ENCODE data around the gene GALNT17.
"Not testable (repeated sequence)": the region's sequence is repeated elsewhere in the genome, so short reads cannot be mapped to it uniquely, and the experiment has no call there.

The GALNT17 gene

DNA sequence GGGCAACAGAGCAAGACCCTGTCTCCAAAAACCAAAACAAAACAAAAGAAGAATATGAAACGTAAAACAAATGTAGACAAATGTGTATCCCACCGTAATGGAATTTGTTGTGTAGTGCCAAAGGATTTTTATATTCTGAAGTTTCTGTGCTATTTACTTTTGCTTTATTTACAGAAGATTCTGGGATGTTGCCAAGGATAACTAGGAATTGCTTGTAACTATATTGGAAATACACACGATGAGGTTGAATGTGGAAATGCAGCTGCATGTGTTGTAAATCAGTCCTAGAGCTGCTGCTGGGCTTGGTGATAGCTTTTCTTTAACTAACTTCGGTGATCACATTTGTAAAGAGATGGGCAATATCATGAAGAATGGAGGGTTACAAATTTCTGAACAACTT is 39.5 kb downstream of the GALNT17 start:
- DNase-seq (ENCODE audit: low read depth), result no peak

GRCh38 chr7:71173955-71174354 is 42.0 kb downstream of the GALNT17 start:
- no peak for DNase-seq (ENCODE audit: low read depth)

GRCh38 chr7:71182438-71182935 is 50.5 kb downstream of the GALNT17 start:
- DNase-seq (ENCODE audit: low read depth), result no peak

GRCh38 chr7:71184136-71184535 is 52.2 kb downstream of the GALNT17 start:
- DNase-seq (ENCODE audit: low read depth), result no peak

GRCh38 chr7:71184609-71185008 is 52.7 kb downstream of the GALNT17 start:
- no peak for DNase-seq (ENCODE audit: low read depth)

DNA sequence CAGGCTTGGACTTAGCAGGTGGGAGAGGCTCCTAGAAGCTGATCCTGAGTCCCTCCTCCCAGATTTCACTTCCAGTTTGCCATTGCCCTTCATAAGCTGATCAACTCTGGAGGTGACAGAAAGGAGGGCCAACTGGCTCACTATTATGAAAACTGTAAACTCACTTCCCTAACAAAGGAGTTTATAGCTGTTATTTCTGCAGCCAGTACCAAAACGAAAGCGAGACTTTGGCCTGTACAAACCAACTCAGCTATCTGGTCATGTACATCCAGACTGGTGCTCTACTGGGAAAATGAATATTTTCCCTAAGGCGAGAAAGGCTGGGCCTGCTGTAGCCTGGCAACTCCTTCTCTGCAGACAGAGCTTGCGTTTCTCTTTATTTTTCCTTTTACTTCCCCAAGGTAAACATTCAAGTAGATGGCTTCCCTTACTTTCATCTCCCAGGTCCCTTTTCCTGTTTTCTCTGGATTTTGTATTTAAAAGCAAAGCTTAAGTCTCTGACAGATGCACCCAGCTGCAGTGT is 54.7 kb downstream of the GALNT17 start:
- DNase-seq (ENCODE audit: low read depth), result no peak

- DNase-seq (ENCODE audit: low read depth), result no peak
Observed at GRCh38 chr7:71191771-71192170, 59.8 kb downstream of the GALNT17 start.

DNA sequence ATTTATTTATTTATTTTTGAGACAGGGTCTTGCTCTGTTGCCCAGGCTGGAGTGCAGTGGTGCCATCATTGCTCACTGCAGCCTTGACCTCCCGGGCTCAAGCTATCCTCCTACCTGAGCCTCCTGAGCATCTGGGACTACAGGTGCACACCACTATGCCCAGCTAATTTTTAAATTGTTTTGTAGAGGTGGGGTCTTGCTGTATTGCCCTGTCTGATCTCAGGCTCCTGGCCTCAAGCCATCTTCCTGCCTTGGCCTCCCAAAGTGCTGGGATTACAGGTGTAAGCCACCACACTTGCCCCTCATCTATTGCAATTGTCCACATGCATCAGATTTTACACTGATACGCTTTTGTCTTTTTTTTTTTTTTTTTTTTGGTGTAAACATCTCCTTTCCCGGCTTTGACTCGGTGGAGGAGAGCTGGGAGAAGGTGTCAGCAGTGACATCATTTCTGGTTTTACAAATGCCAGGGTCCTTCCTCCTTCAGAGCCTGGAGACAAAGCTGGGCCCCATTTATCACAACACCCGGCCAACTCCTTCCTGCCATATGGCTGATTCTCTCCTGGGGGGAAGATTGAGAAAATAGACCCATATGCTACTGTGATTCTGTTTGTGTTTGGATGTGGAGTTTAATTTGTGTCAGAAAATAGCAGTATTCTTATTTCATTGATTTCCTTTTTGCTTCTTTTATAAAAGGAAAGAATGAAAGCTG is 61.3 kb downstream of the GALNT17 start:
- no peak for DNase-seq (ENCODE audit: low read depth)

DNA sequence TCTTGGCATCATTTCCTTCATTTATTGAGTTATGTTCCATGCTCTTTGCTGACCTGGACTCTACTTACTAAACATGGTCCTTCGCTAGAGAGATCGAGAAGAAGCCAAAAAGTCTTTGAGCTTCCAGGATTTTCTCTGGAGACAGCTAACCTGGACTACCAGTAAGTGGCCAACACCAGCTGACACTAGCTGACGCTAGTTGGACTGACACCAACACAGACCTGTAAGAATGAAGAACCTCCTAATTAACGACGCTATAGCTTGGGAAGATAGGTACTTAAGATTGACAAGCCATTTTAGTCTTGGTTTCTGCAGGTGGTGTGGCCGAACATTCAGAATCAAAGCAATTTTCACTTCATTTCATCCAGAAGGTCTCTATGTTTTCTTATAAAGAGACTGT is 66.4 kb downstream of the GALNT17 start:
- no peak for DNase-seq (ENCODE audit: low read depth)

GRCh38 chr7:71198887-71199286 is 66.9 kb downstream of the GALNT17 start:
- DNase-seq (ENCODE audit: low read depth), result no peak

DNA sequence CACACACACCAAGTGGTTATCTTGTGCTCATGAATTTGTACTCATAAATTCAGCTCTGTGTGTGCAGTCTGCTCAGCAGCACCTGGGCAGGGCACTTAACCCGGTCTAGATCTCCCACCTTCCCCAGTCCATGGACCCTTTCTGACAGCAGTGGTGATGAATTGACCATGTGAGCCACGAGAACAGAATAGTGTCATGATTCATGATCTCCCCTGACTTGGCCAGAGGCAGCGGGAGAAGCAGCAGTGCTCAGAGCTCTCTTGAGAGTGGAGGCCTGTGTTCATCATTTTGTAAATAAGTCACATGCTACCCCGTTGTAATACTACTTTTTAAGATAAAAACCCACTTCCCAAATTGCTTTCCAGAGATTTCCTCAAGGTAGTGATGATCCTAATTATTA is 74.2 kb downstream of the GALNT17 start:
- no peak for DNase-seq (ENCODE audit: low read depth)

DNA sequence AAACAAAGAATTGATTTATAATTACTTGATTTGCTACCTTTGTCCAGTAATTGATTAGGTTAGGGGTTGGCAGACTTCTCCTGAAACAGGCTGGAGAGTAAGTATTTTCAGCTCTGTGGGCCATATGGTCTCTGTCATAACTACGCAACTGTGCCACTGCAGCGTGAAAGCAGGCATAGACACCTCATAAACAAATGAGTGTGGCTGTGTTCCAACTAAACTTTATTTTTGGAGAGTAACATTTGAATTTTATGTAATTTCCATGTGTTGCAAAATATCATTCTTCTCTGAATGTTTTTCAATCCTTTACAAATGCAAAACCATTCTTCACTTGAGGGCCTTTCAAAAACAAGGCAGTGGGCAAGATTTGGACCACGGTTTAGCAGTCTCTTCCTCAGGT is 76.9 kb downstream of the GALNT17 start:
- DNase-seq (ENCODE audit: low read depth), result no peak

- DNase-seq (ENCODE audit: low read depth), result not testable (repeated sequence)
Observed at GRCh38 chr7:71209484-71209883, 77.5 kb downstream of the GALNT17 start.

GRCh38 chr7:71210220-71210619 is 78.3 kb downstream of the GALNT17 start:
- no peak for DNase-seq (ENCODE audit: low read depth)

DNA sequence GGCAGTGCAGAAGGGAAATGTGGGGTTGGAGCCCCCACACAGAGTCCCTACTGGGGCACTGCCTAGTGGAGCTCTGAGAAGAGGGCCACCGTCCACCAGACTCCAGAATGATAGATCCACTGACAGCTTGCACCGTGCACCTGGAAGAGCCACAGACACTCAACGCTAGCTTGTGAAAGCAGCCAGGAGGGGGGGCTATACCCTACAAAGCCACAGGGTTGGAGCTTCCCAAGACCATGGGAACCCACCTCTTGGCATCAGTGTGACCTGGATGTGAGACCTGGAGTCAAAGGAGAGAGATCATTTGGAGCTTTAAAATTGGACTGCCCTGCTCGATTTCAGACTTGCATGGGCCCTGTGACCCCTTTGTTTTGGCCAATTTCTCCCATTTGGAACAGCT is 80.5 kb downstream of the GALNT17 start:
- DNase-seq (ENCODE audit: low read depth), result not testable (repeated sequence)

GRCh38 chr7:71216211-71216610 is 84.3 kb downstream of the GALNT17 start:
- no peak for DNase-seq (ENCODE audit: low read depth)

GRCh38 chr7:71220210-71220695 is 88.3 kb downstream of the GALNT17 start:
- DNase-seq (ENCODE audit: low read depth), result no peak

- no peak for DNase-seq (ENCODE audit: low read depth)
Observed at GRCh38 chr7:71221049-71221448, 89.1 kb downstream of the GALNT17 start.

GRCh38 chr7:71221549-71221948 is 89.6 kb downstream of the GALNT17 start:
- no peak for DNase-seq (ENCODE audit: low read depth)

- DNase-seq (ENCODE audit: low read depth), result no peak
Observed at GRCh38 chr7:71227126-71227525, 95.2 kb downstream of the GALNT17 start.

- DNase-seq (ENCODE audit: low read depth), result no peak
Observed at GRCh38 chr7:71229148-71229547, 97.2 kb downstream of the GALNT17 start.

GRCh38 chr7:71229699-71230098 is 97.8 kb downstream of the GALNT17 start:
- DNase-seq (ENCODE audit: low read depth), result no peak

DNA sequence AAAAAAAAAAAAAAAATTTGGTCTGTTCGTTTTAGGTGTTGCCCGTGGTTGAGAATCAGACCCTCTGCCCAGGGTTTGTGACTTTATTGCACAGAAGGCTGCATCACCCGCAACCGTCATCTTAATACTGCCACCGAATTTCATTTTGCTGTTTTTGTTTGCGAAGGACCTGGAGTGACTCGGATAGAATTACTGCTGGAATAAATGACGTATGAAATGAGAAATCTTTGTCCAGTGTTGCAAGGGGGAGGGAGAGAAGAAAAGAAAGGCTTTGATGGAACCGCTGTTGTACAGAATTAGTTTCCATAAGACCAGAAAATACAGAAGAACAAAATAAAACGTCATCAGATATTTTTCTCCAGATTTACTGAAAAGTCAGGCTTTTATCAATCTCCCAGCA is 103.3 kb downstream of the GALNT17 start:
- DNase-seq (ENCODE audit: low read depth), result no peak

Data from stimulated activated CD8-positive, alpha-beta memory T cell treated with anti-CD3 and anti-CD28 coated beads, Interleukin-7, amount 100 ng/mL, for 24 hours (primary cell).